Upper lobe of left lung (tissue), 6 donors: ENCODE results near the gene CLSTN1. TPM values are rescaled to one million over a fixed set of nuclear protein-coding genes. Genes with fewer than 3 reads are reported as not detected.
A peak's percentile ranks its signal among the peaks of the same experiment; 100 is the strongest.

Experiments
- ATAC-seq, 2 donors: fragments of 200-7000 bp; cut with Tn5 transposase; one replicate each; pipeline ENCODE4 v1.9.1; 2022; ENCODE audit warnings: mild to moderate bottlenecking in 2 of 2, moderate library complexity in 2 of 2; ENCODE audit not compliant: low FRiP score in 2 of 2
- DNase-seq, 2 donors: peaks; one replicate each; pipeline ENCODE4 v3.0.0-alpha.2; 2019 to 2020
- H3K27ac ChIP-seq, 4 donors: fragments of 200-600 bp; sonication (generic); one replicate each; pipeline ENCODE4 v1.5.1; 2016 to 2019
- H3K27me3 ChIP-seq, 4 donors: fragments of 200-600 bp; sonication (generic); one replicate each; pipeline ENCODE4 v1.5.1; 2017 to 2019
- H3K36me3 ChIP-seq, 4 donors: fragments of 200-600 bp; sonication (generic); one replicate each; pipeline ENCODE4 v1.5.1; 2016 to 2019
- H3K4me1 ChIP-seq, 4 donors: fragments of 200-600 bp; sonication (generic); one replicate each; pipeline ENCODE4 v1.5.1; 2018 to 2019
- H3K4me3 ChIP-seq, 4 donors: fragments of 200-600 bp; sonication (generic); one replicate each; pipeline ENCODE4 v1.5.1; 2017 to 2019; ENCODE audit warnings: mild to moderate bottlenecking in 2 of 4, moderate library complexity in 1 of 4
- H3K9me3 ChIP-seq, 4 donors: fragments of 200-600 bp; sonication (generic); one replicate each; pipeline ENCODE4 v1.5.1; 2018 to 2019
- CTCF ChIP-seq, 6 experiments: fragments of 450-650 bp in 4 of 6; fragments of 200-600 bp in 2 of 6; sonication (generic) in 2 of 6; IDR thresholded peaks; one replicate each; pipeline ENCODE4 v1.5.1; 2016 to 2019; ENCODE audit warnings: antibody characterized with exemption in 6 of 6
- EP300 ChIP-seq, 4 donors: sonication (generic); formaldehyde crosslinking; IDR thresholded peaks; one replicate each; pipeline ENCODE4 v1.5.1; 2017; ENCODE audit warnings: antibody characterized with exemption in 4 of 4, control low read depth in 2 of 4
- POLR2A ChIP-seq, 4 donors: fragments of 450-650 bp; IDR thresholded peaks; one replicate each; pipeline ENCODE4 v1.5.1; 2016 to 2017; ENCODE audit warnings: antibody characterized with exemption in 4 of 4, mild to moderate bottlenecking in 2 of 4
- POLR2AphosphoS5 ChIP-seq, 2 donors: sonication (generic); formaldehyde crosslinking; IDR thresholded peaks; one replicate each; pipeline ENCODE4 v1.5.1; 2017; ENCODE audit warnings: antibody characterized with exemption in 2 of 2
- WGBS, 2 donors: methylation state at CpG; one replicate each; pipeline ENCODE4 v1.1.5; 2017 to 2018; 5-methylcytosine and 5-hydroxymethylcytosine counted together
- total RNA-seq, 6 donors: library from RNA; depleted of rRNA in 4 of 6; stranded (reverse); fragments of >200 nt in 4 of 6; gene quantifications; one replicate each; pipeline versions ENCODE4 v1.1.0 to v1.2.1, GENCODE V29; 2016 to 2021
- donor health status: DM: no; HTN: no; CAD: no; lungs with moderate emphysema.
- donor health status: DM: no; HTN: yes; CAD: no; lungs with severe emphysema.

Gene CLSTN1
- total RNA-seq, 6 donors from 2014 or later = 35.6 to 82.7 (median 59.5) TPM

DNA sequence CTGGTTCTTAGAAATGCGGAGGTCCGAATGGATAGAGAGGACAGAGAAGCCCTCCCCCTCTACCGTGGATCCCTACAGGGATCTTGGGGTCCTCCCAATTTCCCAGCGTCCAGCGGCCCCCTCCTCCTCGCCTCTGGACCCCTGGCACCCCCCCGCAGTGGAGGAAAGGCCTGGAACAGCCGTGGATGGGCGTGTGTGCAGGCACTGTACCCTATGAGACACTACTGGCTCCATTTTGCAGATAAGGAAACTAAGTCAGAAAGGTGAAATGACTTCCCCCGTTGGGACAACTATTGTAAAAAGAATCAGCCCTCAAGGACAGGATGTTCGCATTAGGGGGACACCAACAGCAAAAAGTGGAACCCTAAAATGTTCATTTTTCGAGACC, 931 bp upstream of the CLSTN1 start:
- peaks cover 24 to 38% (median 29%) of the 10 kb centered on the region in 4 donors for H3K4me1 ChIP-seq
- no peaks in the 10 kb centered on the region for H3K27me3 ChIP-seq
- H3K9me3 ChIP-seq = no peaks in the 10 kb centered on the region
- ATAC-seq (no peak), DNase-seq (no peak)
- no peak for TF ChIP-seq POLR2A (IDR thresholded peaks at IDR 0.05)
- TF ChIP-seq POLR2AphosphoS5 (IDR thresholded peaks at IDR 0.05) = no peak
- no peak for TF ChIP-seq CTCF (IDR thresholded peaks at IDR 0.05)
- WGBS, 2 donors = 19 to 28% methylated on average over 8 to 12 of the region's 12 CpGs
- peak overlapping the region; percentile 70 to 91 (median 84) for H3K27ac ChIP-seq
- no peaks in the 10 kb centered on the region for H3K36me3 ChIP-seq
- H3K4me3 ChIP-seq = peak overlapping the region; percentile 41 to 96 (median 92)

DNA sequence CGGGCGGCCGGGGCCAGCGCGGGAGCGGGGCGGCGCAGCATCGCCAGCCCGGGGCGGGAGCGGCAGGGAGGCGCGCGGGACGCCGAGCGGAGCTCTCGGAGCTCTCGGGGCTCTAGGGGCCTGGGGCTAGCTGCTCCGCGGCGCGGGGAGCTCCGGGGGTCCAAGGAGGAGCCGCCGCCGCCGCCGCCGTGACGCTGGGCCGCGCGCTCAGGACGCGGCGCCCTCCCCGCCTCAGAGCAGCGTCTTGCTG, 147 bp downstream of the CLSTN1 start:
- Histone ChIP-seq H3K27me3 (no peaks in the 10 kb centered on the region), H3K9me3 (no peaks in the 10 kb centered on the region), H3K4me1 (peaks cover 24 to 38% (median 29%) of the 10 kb centered on the region in 4 donors), H3K27ac (peak overlapping the region; percentile 74 to 91 (median 80)), H3K4me3 (peak overlapping the region; percentile 40 to 96 (median 92)), H3K36me3 (no peaks in the 10 kb centered on the region)
- ATAC-seq = peak in 1 of 2 donors; percentile 54
- DNase-seq = no peak
- WGBS, 2 donors = no CpG with 5 or more reads among the region's 40 CpGs
- TF ChIP-seq POLR2AphosphoS5 (IDR thresholded peaks at IDR 0.05) (no peak), POLR2A (IDR thresholded peaks at IDR 0.05) (peak in 2 of 4 donors; percentile 22 to 54)

DNA sequence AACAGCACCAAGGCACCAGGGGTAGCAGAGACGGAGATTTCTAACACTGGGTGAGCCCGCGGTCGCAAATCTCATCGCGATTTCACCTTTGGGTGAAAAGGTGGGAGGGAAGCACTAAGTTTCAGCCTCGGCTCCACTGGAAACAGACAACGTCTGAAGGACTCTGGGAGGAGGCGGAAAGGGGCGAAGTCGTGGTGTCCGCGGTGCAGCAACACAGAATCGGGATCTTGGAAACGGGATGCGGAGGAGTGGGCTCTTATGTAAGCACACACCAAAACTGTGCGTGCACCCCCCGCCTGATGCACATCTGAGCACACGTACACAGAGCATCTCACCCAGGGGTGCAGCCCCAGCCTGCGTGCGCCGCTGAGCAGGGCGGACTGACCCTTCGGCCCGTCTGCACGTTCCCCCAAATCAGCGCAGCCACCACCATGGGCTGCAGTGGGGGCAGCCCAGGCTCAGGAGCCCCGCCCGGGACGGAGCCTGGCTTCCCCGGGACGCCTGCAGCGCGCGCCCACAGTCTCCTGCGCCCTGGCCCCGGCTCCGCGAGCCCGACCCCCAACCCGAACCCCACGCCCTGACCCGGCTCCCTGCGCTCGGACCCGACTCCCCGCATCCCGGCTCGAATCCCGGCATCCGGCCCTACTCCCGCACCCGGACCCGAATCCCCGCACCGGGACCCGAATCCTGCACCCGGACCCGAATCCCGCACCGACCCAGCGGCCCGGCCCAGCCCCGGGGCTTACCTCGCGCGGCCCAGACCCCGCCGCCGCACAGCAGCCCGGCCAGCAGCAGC, 670 bp downstream of the CLSTN1 start:
- H3K4me1 ChIP-seq = peaks cover 24 to 38% (median 29%) of the 10 kb centered on the region in 4 donors
- 0 to 1% methylated on average over 19 to 40 of the region's 71 CpGs for WGBS, 2 donors
- no peaks in the 10 kb centered on the region for H3K36me3 ChIP-seq
- ATAC-seq (peak in 1 of 2 donors; percentile 25), DNase-seq (no peak)
- H3K9me3 ChIP-seq = no peaks in the 10 kb centered on the region
- H3K4me3 ChIP-seq = peak overlapping the region; percentile 89 to 96 (median 92)
- no peaks in the 10 kb centered on the region for H3K27me3 ChIP-seq
- no peak for TF ChIP-seq CTCF (IDR thresholded peaks at IDR 0.05)
- no peak for TF ChIP-seq POLR2A (IDR thresholded peaks at IDR 0.05)
- no peak for TF ChIP-seq EP300 (IDR thresholded peaks at IDR 0.05)
- TF ChIP-seq POLR2AphosphoS5 (IDR thresholded peaks at IDR 0.05) = no peak
- peak overlapping the region; percentile 74 to 91 (median 80) for H3K27ac ChIP-seq

DNA sequence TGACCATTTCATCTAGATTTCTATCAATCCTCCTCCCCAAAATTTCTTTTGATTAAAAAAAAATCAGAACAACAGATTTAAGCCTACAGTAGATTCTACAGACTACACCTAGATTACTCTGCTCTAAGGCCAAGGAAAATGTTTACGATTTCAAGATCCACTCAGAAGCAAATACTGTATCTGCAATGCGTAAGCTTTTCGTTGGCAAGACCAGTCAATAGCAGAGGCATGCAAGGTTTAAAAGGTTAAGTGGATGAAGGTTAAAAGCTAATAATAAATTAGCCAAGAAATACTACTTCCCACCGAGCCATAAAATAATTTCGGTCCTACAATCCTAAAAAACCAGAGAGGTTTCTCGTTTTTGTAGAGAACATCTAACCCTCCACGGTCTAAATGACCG, 1.3 kb downstream of the CLSTN1 start:
- Histone ChIP-seq H3K4me1 (peaks cover 24 to 38% (median 29%) of the 10 kb centered on the region in 4 donors), H3K27ac (peak overlapping the region in 1 of 4 donors; percentile 81), H3K36me3 (no peaks in the 10 kb centered on the region), H3K4me3 (peak overlapping the region; percentile 89 to 96 (median 92)), H3K9me3 (no peaks in the 10 kb centered on the region), H3K27me3 (no peaks in the 10 kb centered on the region)
- ATAC-seq (no peak), DNase-seq (no peak)
- 7% methylated on average over 8 of the region's 8 CpGs for WGBS, 2 donors
- TF ChIP-seq CTCF (IDR thresholded peaks at IDR 0.05) (no peak), POLR2AphosphoS5 (IDR thresholded peaks at IDR 0.05) (no peak), EP300 (IDR thresholded peaks at IDR 0.05) (no peak), POLR2A (IDR thresholded peaks at IDR 0.05) (no peak)

GRCh38 chr1:9821710-9822109, 2.1 kb downstream of the CLSTN1 start:
- Histone ChIP-seq H3K27ac (no peak overlapping the region), H3K4me3 (no peak overlapping the region), H3K9me3 (no peaks in the 10 kb centered on the region), H3K4me1 (peaks cover 24 to 38% (median 29%) of the 10 kb centered on the region in 4 donors), H3K36me3 (no peaks in the 10 kb centered on the region), H3K27me3 (no peaks in the 10 kb centered on the region)
- ATAC-seq (no peak), DNase-seq (no peak)
- 93 to 94% methylated on average over 4 of the region's 4 CpGs for WGBS, 2 donors
- no peak for TF ChIP-seq CTCF (IDR thresholded peaks at IDR 0.05)
- TF ChIP-seq POLR2A (IDR thresholded peaks at IDR 0.05) = no peak
- TF ChIP-seq POLR2AphosphoS5 (IDR thresholded peaks at IDR 0.05) = no peak
- TF ChIP-seq EP300 (IDR thresholded peaks at IDR 0.05) = no peak
